ENCODE measurements around the gene RNF208. TPM values are rescaled to one million over a fixed set of nuclear protein-coding genes. Genes with fewer than 3 reads are reported as not detected.

The RNF208 gene
- total and polyA plus RNA-seq, 9 of the 15 experiments (the other 6 are each of a cell fraction or from before 2014, with no cell fraction given) = 0.15 to 6.9 (median 0.50) TPM; not detected in 2

DNA sequence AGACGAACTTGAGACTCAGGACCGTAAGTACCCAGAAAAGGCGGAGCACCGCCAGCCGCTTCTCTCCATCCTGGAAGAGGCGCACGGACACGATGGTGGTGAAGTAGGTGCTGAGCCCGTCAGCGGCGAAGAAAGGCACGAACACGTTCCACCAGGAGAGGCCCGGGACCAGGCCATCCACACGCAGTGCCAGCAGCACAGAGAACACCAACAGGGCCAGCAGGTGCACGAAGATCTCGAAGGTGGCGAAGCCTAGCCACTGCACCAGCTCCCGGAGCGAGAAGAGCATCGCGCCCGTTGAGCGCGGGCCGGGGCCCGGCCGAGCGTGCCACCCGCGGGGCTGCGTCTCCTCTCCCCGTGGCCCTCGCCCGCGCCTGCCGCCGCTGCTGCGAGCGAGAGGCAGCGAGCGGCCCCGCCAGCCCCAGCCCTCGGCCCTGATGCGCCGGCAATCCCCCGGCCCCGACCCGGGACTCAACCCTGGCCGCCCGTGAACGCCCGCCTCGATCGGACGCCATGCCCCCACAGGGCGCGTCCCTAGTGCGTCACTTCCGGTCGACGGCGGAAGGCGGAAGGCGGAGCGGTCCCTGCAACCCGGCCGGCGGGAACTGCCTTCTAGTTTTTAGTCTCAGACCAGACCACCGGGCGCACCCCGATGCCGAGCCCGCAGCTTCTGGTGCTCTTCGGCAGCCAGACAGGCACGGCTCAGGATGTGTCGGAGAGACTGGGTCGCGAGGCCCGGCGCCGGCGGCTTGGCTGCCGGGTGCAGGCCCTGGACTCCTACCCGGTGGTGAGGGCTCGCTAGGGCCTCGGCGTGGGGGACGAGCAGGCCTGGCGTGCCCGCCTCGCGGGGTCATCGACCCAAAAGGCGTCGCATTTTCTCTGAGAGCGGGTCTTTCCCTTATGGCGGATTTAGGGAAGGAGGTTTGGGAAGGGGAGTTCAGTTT lies 16.6 kb downstream of the RNF208 start, which contains the start of the genes NDOR1 and TMEM203 (continued):
- TF ChIP-seq, protein P1, sequence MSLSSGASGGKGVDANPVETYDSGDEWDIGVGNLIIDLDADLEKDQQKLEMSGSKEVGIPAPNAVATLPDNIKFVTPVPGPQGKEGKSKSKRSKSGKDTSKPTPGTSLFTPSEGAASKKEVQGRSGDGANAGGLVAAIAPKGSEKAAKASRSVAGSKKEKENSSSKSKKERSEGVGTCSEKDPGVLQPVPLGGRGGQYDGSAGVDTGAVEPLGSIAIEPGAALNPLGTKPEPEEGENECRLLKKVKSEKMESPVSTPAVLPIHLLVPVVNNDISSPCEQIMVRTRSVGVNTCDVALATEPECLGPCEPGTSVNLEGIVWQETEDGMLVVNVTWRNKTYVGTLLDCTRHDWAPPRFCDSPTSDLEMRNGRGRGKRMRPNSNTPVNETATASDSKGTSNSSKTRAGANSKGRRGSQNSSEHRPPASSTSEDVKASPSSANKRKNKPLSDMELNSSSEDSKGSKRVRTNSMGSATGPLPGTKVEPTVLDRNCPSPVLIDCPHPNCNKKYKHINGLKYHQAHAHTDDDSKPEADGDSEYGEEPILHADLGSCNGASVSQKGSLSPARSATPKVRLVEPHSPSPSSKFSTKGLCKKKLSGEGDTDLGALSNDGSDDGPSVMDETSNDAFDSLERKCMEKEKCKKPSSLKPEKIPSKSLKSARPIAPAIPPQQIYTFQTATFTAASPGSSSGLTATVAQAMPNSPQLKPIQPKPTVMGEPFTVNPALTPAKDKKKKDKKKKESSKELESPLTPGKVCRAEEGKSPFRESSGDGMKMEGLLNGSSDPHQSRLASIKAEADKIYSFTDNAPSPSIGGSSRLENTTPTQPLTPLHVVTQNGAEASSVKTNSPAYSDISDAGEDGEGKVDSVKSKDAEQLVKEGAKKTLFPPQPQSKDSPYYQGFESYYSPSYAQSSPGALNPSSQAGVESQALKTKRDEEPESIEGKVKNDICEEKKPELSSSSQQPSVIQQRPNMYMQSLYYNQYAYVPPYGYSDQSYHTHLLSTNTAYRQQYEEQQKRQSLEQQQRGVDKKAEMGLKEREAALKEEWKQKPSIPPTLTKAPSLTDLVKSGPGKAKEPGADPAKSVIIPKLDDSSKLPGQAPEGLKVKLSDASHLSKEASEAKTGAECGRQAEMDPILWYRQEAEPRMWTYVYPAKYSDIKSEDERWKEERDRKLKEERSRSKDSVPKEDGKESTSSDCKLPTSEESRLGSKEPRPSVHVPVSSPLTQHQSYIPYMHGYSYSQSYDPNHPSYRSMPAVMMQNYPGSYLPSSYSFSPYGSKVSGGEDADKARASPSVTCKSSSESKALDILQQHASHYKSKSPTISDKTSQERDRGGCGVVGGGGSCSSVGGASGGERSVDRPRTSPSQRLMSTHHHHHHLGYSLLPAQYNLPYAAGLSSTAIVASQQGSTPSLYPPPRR (CRISPR knock-in tag; IDR thresholded peaks at IDR 0.05; ENCODE audit: borderline replicate concordance) = no peak
- TF ChIP-seq MYNN (IDR thresholded peaks at IDR 0.05) (0 out of 2 replicates have a peak, but pooled peaks have one; percentile 29), MYNN (CRISPR knock-in tag; IDR thresholded peaks at IDR 0.05) (no peak), SMAD4 (CRISPR knock-in tag; conservative IDR thresholded peaks at IDR 0.05) (0 out of 2 replicates have a peak, but pooled peaks have one; percentile 51), ESRRA (IDR thresholded peaks at IDR 0.05; ENCODE audit: borderline replicate concordance, low read depth) (peak; percentile 65), CSDE1 (IDR thresholded peaks at IDR 0.05) (peak in 1 of 2 experiments; percentile 29; a peak in 1 of 4 replicates), ZNF232 (CRISPR knock-in tag; IDR thresholded peaks at IDR 0.05) (peak; percentile 75; the same call in 1 of the 2 replicates), ZNF134 (CRISPR knock-in tag; conservative IDR thresholded peaks at IDR 0.05) (no peak), TRIM24 (IDR thresholded peaks at IDR 0.05) (peak in 1 of 2 experiments; percentile 26; a peak in 1 of 4 replicates), GABPB1 (CRISPR knock-in tag; IDR thresholded peaks at IDR 0.05) (peak; percentile 98), POU5F1 (IDR thresholded peaks at IDR 0.05; ENCODE audit: borderline replicate concordance, low read depth, low read length, partially characterized antibody) (peak; percentile 35), NR4A1 (CRISPR knock-in tag; IDR thresholded peaks at IDR 0.05) (no peak), NR4A1 (tag; IDR thresholded peaks at IDR 0.05) (no peak), SREBF1 (IDR thresholded peaks at IDR 0.05; ENCODE audit: borderline replicate concordance, low read depth, low read length) (no peak), HDAC1 (IDR thresholded peaks at IDR 0.05) (peak; percentile 77 to 94; a peak in 3 of 4 replicates), SIN3A (IDR thresholded peaks at IDR 0.05; ENCODE audit: borderline replicate concordance in 2 of 2, control insufficient read depth in 1 of 2, low read depth in 2 of 2, low read length in 2 of 2) (peak; percentile 94 to 95), SMC3 (conservative IDR thresholded peaks at IDR 0.05; ENCODE audit: insufficient read depth, low read depth, low read length) (no peak), ZNF830 (CRISPR knock-in tag; IDR thresholded peaks at IDR 0.05) (no peak)
- TF ChIP-seq, protein P2, sequence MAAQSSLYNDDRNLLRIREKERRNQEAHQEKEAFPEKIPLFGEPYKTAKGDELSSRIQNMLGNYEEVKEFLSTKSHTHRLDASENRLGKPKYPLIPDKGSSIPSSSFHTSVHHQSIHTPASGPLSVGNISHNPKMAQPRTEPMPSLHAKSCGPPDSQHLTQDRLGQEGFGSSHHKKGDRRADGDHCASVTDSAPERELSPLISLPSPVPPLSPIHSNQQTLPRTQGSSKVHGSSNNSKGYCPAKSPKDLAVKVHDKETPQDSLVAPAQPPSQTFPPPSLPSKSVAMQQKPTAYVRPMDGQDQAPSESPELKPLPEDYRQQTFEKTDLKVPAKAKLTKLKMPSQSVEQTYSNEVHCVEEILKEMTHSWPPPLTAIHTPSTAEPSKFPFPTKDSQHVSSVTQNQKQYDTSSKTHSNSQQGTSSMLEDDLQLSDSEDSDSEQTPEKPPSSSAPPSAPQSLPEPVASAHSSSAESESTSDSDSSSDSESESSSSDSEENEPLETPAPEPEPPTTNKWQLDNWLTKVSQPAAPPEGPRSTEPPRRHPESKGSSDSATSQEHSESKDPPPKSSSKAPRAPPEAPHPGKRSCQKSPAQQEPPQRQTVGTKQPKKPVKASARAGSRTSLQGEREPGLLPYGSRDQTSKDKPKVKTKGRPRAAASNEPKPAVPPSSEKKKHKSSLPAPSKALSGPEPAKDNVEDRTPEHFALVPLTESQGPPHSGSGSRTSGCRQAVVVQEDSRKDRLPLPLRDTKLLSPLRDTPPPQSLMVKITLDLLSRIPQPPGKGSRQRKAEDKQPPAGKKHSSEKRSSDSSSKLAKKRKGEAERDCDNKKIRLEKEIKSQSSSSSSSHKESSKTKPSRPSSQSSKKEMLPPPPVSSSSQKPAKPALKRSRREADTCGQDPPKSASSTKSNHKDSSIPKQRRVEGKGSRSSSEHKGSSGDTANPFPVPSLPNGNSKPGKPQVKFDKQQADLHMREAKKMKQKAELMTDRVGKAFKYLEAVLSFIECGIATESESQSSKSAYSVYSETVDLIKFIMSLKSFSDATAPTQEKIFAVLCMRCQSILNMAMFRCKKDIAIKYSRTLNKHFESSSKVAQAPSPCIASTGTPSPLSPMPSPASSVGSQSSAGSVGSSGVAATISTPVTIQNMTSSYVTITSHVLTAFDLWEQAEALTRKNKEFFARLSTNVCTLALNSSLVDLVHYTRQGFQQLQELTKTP (IDR thresholded peaks at IDR 0.05; ENCODE audit: low read depth in 1 of 2, partially characterized antibody in 2 of 2) = no peak

Data from K562 (cell line).